Smooth muscle cell (in vitro differentiated cells): ENCODE results near the gene OR2A12. TPM values are rescaled to one million over a fixed set of nuclear protein-coding genes. Genes with fewer than 3 reads are reported as not detected.
A peak's percentile ranks its signal among the peaks of the same experiment; 100 is the strongest.

Source experiments
- DNase-seq: peaks from one replicate; lab custom pipeline; 2025; ENCODE audit not compliant: unreplicated experiment; lab: John Stamatoyannopoulos, UW
- H2AFZ ChIP-seq: fragments of 200-600 bp; sonication (generic); 2 replicates; pipeline ENCODE4 v1.6.0; 2016; ENCODE audit warnings: antibody characterized with exemption, low read depth, mild to moderate bottlenecking
- H3F3A ChIP-seq: fragments of 200-600 bp; sonication (generic); 2 replicates; pipeline ENCODE4 v1.6.0; 2017; ENCODE audit warnings: antibody characterized with exemption, low read depth
- H3K27ac ChIP-seq: fragments of 200-600 bp; sonication (generic); 2 replicates; pipeline ENCODE4 v1.5.1; 2016; ENCODE audit warnings: low read depth, mild to moderate bottlenecking
- H3K27me3 ChIP-seq: fragments of 200-600 bp; sonication (generic); 2 replicates; pipeline ENCODE4 v1.6.1; 2016; ENCODE audit warnings: low read depth, mild to moderate bottlenecking
- H3K36me3 ChIP-seq: fragments of 200-600 bp; sonication (generic); 2 replicates; pipeline ENCODE4 v1.5.1; 2016; ENCODE audit warnings: low read depth
- H3K4me1 ChIP-seq: fragments of 200-600 bp; sonication (generic); 2 replicates; pipeline ENCODE4 v1.5.1; 2016; ENCODE audit warnings: low read depth
- H3K4me2 ChIP-seq: fragments of 200-600 bp; sonication (generic); 2 replicates; pipeline ENCODE4 v1.6.0; 2016; ENCODE audit warnings: mild to moderate bottlenecking
- H3K4me3 ChIP-seq: fragments of 200-600 bp; sonication (generic); 2 replicates; pipeline ENCODE4 v1.5.1; 2016; ENCODE audit warnings: mild to moderate bottlenecking
- H3K79me2 ChIP-seq: fragments of 200-600 bp; sonication (generic); 2 replicates; pipeline ENCODE4 v1.6.0; 2016; ENCODE audit warnings: low read depth, mild to moderate bottlenecking
- H3K9ac ChIP-seq: fragments of 200-600 bp; sonication (generic); 2 replicates; pipeline ENCODE4 v1.6.0; 2016; ENCODE audit warnings: low read depth
- H3K9me3 ChIP-seq: fragments of 200-600 bp; sonication (generic); replicated peaks from 2 replicates; pipeline ENCODE4 v1.5.1; 2016; ENCODE audit warnings: low read depth
- H4K20me1 ChIP-seq: fragments of 200-600 bp; sonication (generic); 2 replicates; pipeline ENCODE4 v1.6.0; 2016; ENCODE audit warnings: low read depth
- WGBS: methylation state at CpG from one replicate; pipeline ENCODE4 v1.1.7; 2016; ENCODE audit warnings: low lambda C conversion rate; 5-methylcytosine and 5-hydroxymethylcytosine counted together
- polyA plus RNA-seq: library from polyadenylated mRNA; unstranded; fragments of >200 nt; fragmentation: Nextera tagmentation; extraction: Ambion mirVana; gene quantifications from 2 replicates; pipeline ENCODE4 v1.2.1, GENCODE V29; 2016
- total RNA-seq: library from RNA; depleted of rRNA; stranded (reverse); fragments of >200 nt; gene quantifications from 2 replicates; pipeline ENCODE4 v1.2.3, GENCODE V29; 2014
- TF ChIP-seq, protein P1 (sequence below): fragments of 200-600 bp; sonication (generic); IDR thresholded peaks from 2 replicates; pipeline ENCODE4 v1.5.1; 2017; ENCODE audit warnings: borderline replicate concordance, mild to moderate bottlenecking, antibody characterized with exemption; ENCODE audit not compliant: insufficient read depth, poor library complexity, severe bottlenecking

The OR2A12 gene
- total and polyA plus RNA-seq, 2 experiments from 2014 or later, result not detected

DNA sequence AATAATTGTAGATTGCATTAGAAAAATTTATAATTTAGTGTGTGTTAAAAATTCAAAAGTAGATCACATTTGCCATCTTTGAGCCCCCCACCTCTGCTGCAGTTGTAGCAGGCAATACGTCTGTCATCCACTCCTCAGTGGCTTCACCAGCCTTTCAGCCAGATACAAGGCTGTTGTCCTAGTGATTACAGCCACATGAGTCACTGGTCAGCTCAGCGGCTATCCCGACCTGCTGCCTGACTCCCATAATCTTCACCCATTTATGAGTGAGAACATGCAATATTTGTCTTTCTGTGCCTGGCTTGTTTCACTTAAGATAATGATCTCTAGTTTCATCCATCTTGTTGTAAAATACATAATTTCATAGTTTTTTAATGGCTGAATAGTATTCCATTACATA lies 28.1 kb upstream of the OR2A12 start:
- TF ChIP-seq, protein P1, sequence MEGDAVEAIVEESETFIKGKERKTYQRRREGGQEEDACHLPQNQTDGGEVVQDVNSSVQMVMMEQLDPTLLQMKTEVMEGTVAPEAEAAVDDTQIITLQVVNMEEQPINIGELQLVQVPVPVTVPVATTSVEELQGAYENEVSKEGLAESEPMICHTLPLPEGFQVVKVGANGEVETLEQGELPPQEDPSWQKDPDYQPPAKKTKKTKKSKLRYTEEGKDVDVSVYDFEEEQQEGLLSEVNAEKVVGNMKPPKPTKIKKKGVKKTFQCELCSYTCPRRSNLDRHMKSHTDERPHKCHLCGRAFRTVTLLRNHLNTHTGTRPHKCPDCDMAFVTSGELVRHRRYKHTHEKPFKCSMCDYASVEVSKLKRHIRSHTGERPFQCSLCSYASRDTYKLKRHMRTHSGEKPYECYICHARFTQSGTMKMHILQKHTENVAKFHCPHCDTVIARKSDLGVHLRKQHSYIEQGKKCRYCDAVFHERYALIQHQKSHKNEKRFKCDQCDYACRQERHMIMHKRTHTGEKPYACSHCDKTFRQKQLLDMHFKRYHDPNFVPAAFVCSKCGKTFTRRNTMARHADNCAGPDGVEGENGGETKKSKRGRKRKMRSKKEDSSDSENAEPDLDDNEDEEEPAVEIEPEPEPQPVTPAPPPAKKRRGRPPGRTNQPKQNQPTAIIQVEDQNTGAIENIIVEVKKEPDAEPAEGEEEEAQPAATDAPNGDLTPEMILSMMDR, result no peak
- no peak for DNase-seq
- Histone ChIP-seq H2AFZ (no peak overlapping the region), H3K4me2 (no peak overlapping the region), H3K27ac (no peak overlapping the region), H3K9me3 (no peaks in the 10 kb centered on the region), H3K27me3 (no peaks in the 10 kb centered on the region), H3K79me2 (no peaks in the 10 kb centered on the region), H3K4me3 (no peak overlapping the region), H3K4me1 (no peaks in the 10 kb centered on the region), H3F3A (no peaks in the 10 kb centered on the region), H3K36me3 (no peaks in the 10 kb centered on the region), H4K20me1 (no peaks in the 10 kb centered on the region), H3K9ac (no peak overlapping the region)
- 4% methylated on average over 3 of the region's 3 CpGs for WGBS

DNA sequence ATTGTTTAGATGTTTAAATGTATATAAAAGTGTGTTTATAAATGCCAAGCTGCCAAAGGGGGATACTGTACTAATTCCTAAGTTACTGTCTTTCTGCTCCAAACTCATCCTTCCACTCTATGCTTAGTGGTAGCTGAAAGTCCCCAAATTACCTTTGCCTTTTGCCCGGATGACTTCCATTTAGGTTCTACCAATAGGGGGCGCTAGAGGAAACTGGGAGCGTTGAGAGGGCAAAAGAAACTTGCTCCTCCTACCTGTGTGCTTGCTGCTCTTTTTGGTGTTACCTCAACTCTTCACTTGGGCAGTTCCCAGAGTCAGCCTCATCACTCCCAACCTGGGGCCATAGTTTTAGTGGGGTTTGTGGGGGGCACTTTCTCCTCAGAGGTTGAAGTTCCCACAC lies 22.4 kb upstream of the OR2A12 start:
- Histone ChIP-seq H3K27me3 (no peaks in the 10 kb centered on the region), H3K36me3 (no peaks in the 10 kb centered on the region), H3K4me2 (no peak overlapping the region), H3K4me1 (no peaks in the 10 kb centered on the region), H3K79me2 (no peaks in the 10 kb centered on the region), H2AFZ (no peak overlapping the region), H3K27ac (no peak overlapping the region), H4K20me1 (no peaks in the 10 kb centered on the region), H3K9ac (no peak overlapping the region), H3K4me3 (no peak overlapping the region), H3F3A (no peaks in the 10 kb centered on the region), H3K9me3 (no peaks in the 10 kb centered on the region)
- DNase-seq, result no peak
- 41% methylated on average over 3 of the region's 3 CpGs for WGBS
- TF ChIP-seq, protein P1, result peak; percentile 52

DNA sequence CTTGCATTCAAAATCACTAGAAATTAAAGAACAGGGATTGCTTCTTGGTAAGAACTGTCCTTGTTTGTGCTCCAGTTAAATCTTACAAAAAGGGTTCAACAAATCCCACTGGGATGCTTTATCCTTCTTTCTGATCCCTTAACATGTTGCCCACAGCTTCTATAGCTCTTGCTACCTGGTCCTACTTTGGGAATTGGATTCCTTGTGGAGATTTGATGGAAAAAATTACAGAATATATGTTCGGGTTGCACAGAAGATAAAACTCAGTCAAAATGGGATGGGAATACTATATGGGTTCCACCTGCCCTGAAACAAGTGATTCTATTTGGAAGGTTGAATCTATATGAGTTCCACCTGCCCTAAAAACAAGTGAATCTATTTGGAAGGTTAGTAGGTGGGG lies 16.6 kb upstream of the OR2A12 start, which contains the start of gene OR2A25:
TSS of gene OR2A25 (plus strand) at position 301 of the 400 bp plus-strand sequence. CDS start 4,409 bp downstream, outside the sequence.
- no peak within 1 kb of the TSS for H3K4me2 ChIP-seq
- TF ChIP-seq, protein P1, result no peak
- H4K20me1 ChIP-seq, result no peaks in the 10 kb centered on the region
- H3F3A ChIP-seq, result no peaks in the 10 kb centered on the region
- no peaks in the 10 kb centered on the region for H3K79me2 ChIP-seq
- H3K27ac ChIP-seq, result no peak within 1 kb of the TSS
- no peaks in the 10 kb centered on the region for H3K36me3 ChIP-seq
- DNase-seq, result no peak
- H3K9me3 ChIP-seq, result no peaks in the 10 kb centered on the region
- no peak within 1 kb of the TSS for H3K4me3 ChIP-seq
- H3K9ac ChIP-seq, result no peak within 1 kb of the TSS
- WGBS, result 83% methylated on average over 1 of the region's 1 CpG
- H2AFZ ChIP-seq, result no peak within 1 kb of the TSS
- H3K4me1 ChIP-seq, result no peaks in the 10 kb centered on the region
- no peaks in the 10 kb centered on the region for H3K27me3 ChIP-seq

DNA sequence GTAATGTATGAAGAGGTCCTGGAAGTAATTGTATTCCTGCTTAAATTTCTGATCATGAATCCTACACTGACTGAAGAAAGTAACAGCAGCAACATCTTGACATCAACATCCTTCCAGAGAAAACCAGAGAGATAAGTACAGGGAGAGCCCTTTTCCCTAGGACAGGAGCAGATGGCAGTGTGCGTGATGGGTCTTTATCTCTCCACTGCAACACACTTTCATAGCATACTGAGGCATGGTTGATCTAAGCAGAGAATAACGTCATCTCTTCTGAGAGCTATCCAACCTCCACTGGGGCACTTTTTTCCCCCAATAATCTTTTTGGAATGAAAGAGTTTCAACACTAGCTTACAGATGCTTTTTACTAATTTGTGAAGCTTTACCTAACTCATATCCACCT lies 16.1 kb upstream of the OR2A12 start:
- Histone ChIP-seq H2AFZ (no peak overlapping the region), H3F3A (no peaks in the 10 kb centered on the region), H4K20me1 (no peaks in the 10 kb centered on the region), H3K4me2 (no peak overlapping the region), H3K9me3 (no peaks in the 10 kb centered on the region), H3K4me1 (no peaks in the 10 kb centered on the region), H3K27ac (no peak overlapping the region), H3K4me3 (no peak overlapping the region), H3K36me3 (no peaks in the 10 kb centered on the region), H3K9ac (no peak overlapping the region), H3K79me2 (no peaks in the 10 kb centered on the region), H3K27me3 (no peaks in the 10 kb centered on the region)
- 63% methylated on average over 2 of the region's 2 CpGs for WGBS
- DNase-seq, result no peak
- TF ChIP-seq, protein P1, result no peak
